Neuronal stem cell (in vitro differentiated cells): ENCODE data around the gene SPSB1.

ENCODE experiments used
- DNase-seq: peaks from one replicate; pipeline ENCODE4 v3.0.0-alpha.2; 2013; ENCODE audit warnings: low spot score
- H2AFZ ChIP-seq: one replicate; pipeline ENCODE4 v1.6.1; 2013; ENCODE audit warnings: mild to moderate bottlenecking, low read length, inconsistent platforms
- H2AK5ac ChIP-seq: 2 replicates; pipeline ENCODE4 v1.6.1; 2013; ENCODE audit warnings: low read depth, mild to moderate bottlenecking, inconsistent platforms, low read length, moderate library complexity, mixed read lengths
- H2BK120ac ChIP-seq: 2 replicates; pipeline ENCODE4 v1.6.1; 2013; ENCODE audit warnings: low read depth, mild to moderate bottlenecking, inconsistent platforms, low read length, moderate library complexity, mixed read lengths
- H2BK12ac ChIP-seq: one replicate; pipeline ENCODE4 v1.6.1; 2013; ENCODE audit warnings: low read length, inconsistent platforms
- H2BK15ac ChIP-seq: 2 replicates; pipeline ENCODE4 v1.6.1; 2013; ENCODE audit warnings: mild to moderate bottlenecking, low read length, inconsistent platforms, mixed read lengths
- H2BK5ac ChIP-seq: one replicate; pipeline ENCODE4 v1.6.1; 2013; ENCODE audit warnings: inconsistent platforms, mild to moderate bottlenecking, low read length, moderate library complexity
- H3K14ac ChIP-seq: one replicate; pipeline ENCODE4 v1.6.1; 2013; ENCODE audit warnings: low read length, inconsistent platforms
- H3K18ac ChIP-seq: 2 replicates; pipeline ENCODE4 v1.6.1; 2013; ENCODE audit warnings: low read length, inconsistent platforms
- H3K23ac ChIP-seq: 2 replicates; pipeline ENCODE4 v1.6.1; 2013; ENCODE audit warnings: low read depth, mild to moderate bottlenecking, mixed read lengths, low read length, inconsistent platforms; ENCODE audit not compliant: poor library complexity
- H3K27ac ChIP-seq: replicated peaks from 3 replicates; pipeline ENCODE4 v1.5.1; 2013; ENCODE audit warnings: low read length, inconsistent platforms
- H3K27me3 ChIP-seq, 3 experiments: 2 replicates each; pipeline ENCODE4 v1.6.1; 2013; ENCODE audit warnings: low read length in 3 of 3, mild to moderate bottlenecking in 2 of 3, inconsistent platforms in 1 of 3, low read depth in 1 of 3, mixed read lengths in 1 of 3, moderate library complexity in 1 of 3; ENCODE audit not compliant: control insufficient read depth in 3 of 3, insufficient read depth in 3 of 3
- H3K36me3 ChIP-seq, 2 donors: replicated peaks in 1 of 2; 2 replicates each; pipeline ENCODE4 v1.6.1; 2013; ENCODE audit warnings: low read length in 2 of 2; ENCODE audit not compliant: control insufficient read depth in 2 of 2, insufficient read depth in 2 of 2
- H3K4ac ChIP-seq: 2 replicates; pipeline ENCODE4 v1.6.1; 2013; ENCODE audit warnings: inconsistent platforms, mild to moderate bottlenecking, low read length, moderate library complexity
- H3K4me1 ChIP-seq, 2 donors: 1 replicate in 1 of 2; 2 replicates in 1 of 2; pipeline ENCODE4 v1.6.1; 2013; ENCODE audit warnings: low read length in 2 of 2, low read depth in 1 of 2; ENCODE audit not compliant: control insufficient read depth in 2 of 2, insufficient read depth in 1 of 2
- H3K4me2 ChIP-seq: one replicate; pipeline ENCODE4 v1.6.1; 2013; ENCODE audit warnings: mild to moderate bottlenecking, low read length, inconsistent platforms; ENCODE audit not compliant: insufficient read depth, poor library complexity, severe bottlenecking
- H3K4me3 ChIP-seq, 2 donors: 2 replicates each; pipeline ENCODE4 v1.5.1; 2013; ENCODE audit warnings: low read length in 2 of 2, mild to moderate bottlenecking in 2 of 2, inconsistent platforms in 1 of 2, moderate library complexity in 1 of 2
- H3K79me1 ChIP-seq: one replicate; pipeline ENCODE4 v1.6.1; 2013; ENCODE audit warnings: low read depth, mild to moderate bottlenecking, inconsistent platforms, low read length, moderate library complexity
- H3K9ac ChIP-seq: one replicate; pipeline ENCODE4 v1.6.1; 2013; ENCODE audit warnings: mild to moderate bottlenecking, low read depth, low read length, inconsistent platforms; ENCODE audit not compliant: poor library complexity
- H3K9me3 ChIP-seq, 2 donors: replicated peaks in 1 of 2; 2 replicates each; pipeline versions ENCODE3 to v1.6.1; 2013; ENCODE audit warnings: low read length in 2 of 2, mild to moderate bottlenecking in 2 of 2, inconsistent platforms in 1 of 2, low read depth in 1 of 2, mixed read lengths in 1 of 2, moderate library complexity in 1 of 2; ENCODE audit not compliant: control insufficient read depth in 2 of 2, insufficient read depth in 1 of 2
- H4K8ac ChIP-seq: one replicate; pipeline ENCODE4 v1.6.1; 2013; ENCODE audit warnings: low read depth, mild to moderate bottlenecking, inconsistent platforms, low read length, moderate library complexity
- H4K91ac ChIP-seq: one replicate; pipeline ENCODE4 v1.6.1; 2013; ENCODE audit warnings: low read length, low read depth, mild to moderate bottlenecking, inconsistent platforms; ENCODE audit not compliant: poor library complexity
- WGBS, 2 donors: extraction: QIAGEN DNeasy Blood & Tissue Kit; methylation state at CpG; one replicate each; pipeline ENCODE4 v1.1.7; 2013; ENCODE audit warnings: missing lambda C conversion rate in 2 of 2, mixed read lengths in 1 of 2; ENCODE audit not compliant: insufficient read length in 2 of 2, insufficient replicate concordance in 1 of 2; ENCODE audit errors: extremely low coverage in 2 of 2; 5-methylcytosine and 5-hydroxymethylcytosine counted together

The SPSB1 gene

DNA sequence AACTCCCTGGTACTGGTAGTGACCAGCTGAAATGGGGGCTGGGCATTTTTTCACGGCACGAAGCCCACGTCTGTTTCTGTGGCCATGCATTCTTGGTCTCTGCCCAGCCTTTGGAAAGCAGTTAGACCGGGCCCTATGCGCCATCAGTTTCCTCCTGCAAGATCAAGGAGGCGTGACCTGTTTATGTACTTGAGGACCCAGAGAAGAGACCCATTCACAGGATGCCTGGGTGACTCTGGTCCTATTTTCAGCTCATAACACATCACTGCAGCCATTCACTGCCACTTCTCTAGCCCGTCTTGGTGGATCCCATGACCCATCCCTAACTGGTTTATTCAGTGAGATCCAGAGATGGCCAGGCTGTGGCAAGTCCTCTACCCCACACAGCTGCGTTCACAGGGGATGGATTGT, 70.4 kb downstream of the SPSB1 start:
- H3K14ac ChIP-seq = no peak overlapping the region
- H2AFZ ChIP-seq = no peak overlapping the region
- H3K9me3 ChIP-seq = no peaks in the 10 kb centered on the region
- no peak overlapping the region for H3K4me3 ChIP-seq
- H4K8ac ChIP-seq = no peak overlapping the region
- no peak overlapping the region for H2AK5ac ChIP-seq
- H2BK120ac ChIP-seq = no peak overlapping the region
- peaks cover 0 to 2% of the 10 kb centered on the region in 2 donors for H3K36me3 ChIP-seq
- no peak overlapping the region for H3K18ac ChIP-seq
- no peak overlapping the region for H3K4ac ChIP-seq
- H3K27ac ChIP-seq = no peak overlapping the region
- peaks cover 0 to 17% (median 0%) of the 10 kb centered on the region in 3 experiments for H3K27me3 ChIP-seq
- H2BK12ac ChIP-seq = no peak overlapping the region
- H3K79me1 ChIP-seq = no peaks in the 10 kb centered on the region
- H2BK5ac ChIP-seq = no peak overlapping the region
- H3K23ac ChIP-seq = no peak overlapping the region
- H3K4me1 ChIP-seq = no peaks in the 10 kb centered on the region
- no peak overlapping the region for H2BK15ac ChIP-seq
- no peak overlapping the region for H4K91ac ChIP-seq
- no peak overlapping the region for H3K4me2 ChIP-seq
- no peak for DNase-seq
- no CpG with 5 or more reads among the region's 8 CpGs for WGBS, 2 donors
- H3K9ac ChIP-seq = no peak overlapping the region

DNA sequence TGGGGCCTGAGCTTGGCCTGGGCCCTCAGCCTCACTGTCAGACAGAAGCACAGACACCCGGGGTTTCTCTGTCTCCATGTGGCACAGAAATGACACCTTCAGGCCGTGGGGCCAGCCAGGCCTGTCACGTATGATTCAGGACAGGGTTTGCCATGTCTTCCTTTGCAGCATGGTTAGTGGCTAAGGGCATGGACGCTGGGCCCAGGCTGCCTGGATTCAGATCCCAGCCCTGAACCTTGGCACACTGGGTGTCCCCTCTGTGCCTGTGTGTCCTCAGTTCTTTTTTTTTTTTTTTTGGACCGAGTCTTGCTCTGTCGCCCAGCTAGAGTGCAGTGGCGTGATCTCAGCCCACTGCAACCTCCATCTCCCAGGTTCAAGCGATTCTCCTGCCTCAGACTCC, 73.6 kb downstream of the SPSB1 start:
- no peak overlapping the region for H3K4ac ChIP-seq
- H3K4me3 ChIP-seq = no peak overlapping the region
- no peaks in the 10 kb centered on the region for H3K36me3 ChIP-seq
- no peaks in the 10 kb centered on the region for H3K79me1 ChIP-seq
- H3K27me3 ChIP-seq = peaks cover 0 to 28% (median 0%) of the 10 kb centered on the region in 3 experiments
- no peak overlapping the region for H2AFZ ChIP-seq
- H2AK5ac ChIP-seq = peak overlapping the region; percentile 40
- H3K23ac ChIP-seq = no peak overlapping the region
- H3K9ac ChIP-seq = no peak overlapping the region
- H2BK15ac ChIP-seq = no peak overlapping the region
- no peak overlapping the region for H3K4me2 ChIP-seq
- H3K27ac ChIP-seq = no peak overlapping the region
- H3K9me3 ChIP-seq = no peaks in the 10 kb centered on the region
- H2BK12ac ChIP-seq = no peak overlapping the region
- peak overlapping the region; percentile 3 for H3K18ac ChIP-seq
- H2BK120ac ChIP-seq = no peak overlapping the region
- H2BK5ac ChIP-seq = no peak overlapping the region
- H3K14ac ChIP-seq = no peak overlapping the region
- H4K91ac ChIP-seq = no peak overlapping the region
- H4K8ac ChIP-seq = no peak overlapping the region
- DNase-seq = no peak
- no CpG with 5 or more reads among the region's 8 CpGs for WGBS, 2 donors
- H3K4me1 ChIP-seq = peaks cover 0 to 1% of the 10 kb centered on the region in 2 donors

DNA sequence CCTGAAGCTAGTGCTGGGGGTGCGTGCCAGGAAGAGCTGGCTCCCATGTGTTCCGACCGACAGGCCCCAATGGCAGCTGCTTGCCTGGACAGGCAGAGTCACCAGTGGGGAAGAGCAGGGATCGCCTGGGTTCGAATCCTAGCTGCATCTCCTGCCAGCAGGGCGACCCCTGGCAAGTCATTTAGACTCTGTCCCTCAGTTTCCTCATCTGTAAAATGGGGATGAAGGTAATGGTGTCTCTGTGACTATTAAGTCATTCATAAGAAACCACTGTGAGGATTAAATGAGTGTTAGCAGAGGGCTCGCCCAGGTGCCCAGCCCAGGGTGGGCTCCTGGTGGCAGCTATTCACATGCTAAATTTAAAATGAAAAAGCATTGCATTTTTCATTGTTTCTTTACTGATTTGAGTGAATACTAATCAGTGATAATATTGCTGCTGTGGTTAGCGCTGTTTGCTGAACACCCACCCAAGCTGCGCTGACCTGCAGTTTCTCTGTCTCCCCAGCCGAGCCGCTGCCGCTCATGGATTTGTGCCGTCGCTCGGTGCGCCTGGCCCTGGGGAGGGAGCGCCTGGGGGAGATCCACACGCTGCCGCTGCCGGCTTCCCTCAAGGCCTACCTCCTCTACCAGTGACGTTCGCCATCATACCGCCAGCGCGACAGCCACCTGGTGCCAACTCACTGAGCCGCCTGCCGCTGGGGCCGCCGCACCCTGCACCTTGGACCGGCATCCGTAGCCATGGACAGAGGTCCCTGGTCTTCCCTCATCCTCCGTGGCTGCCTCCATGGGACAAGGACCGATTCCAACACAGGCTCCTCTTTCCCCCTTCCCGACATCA, 74.5 kb downstream of the SPSB1 start:
- no CpG with 5 or more reads among the region's 34 CpGs for WGBS, 2 donors
- H3K79me1 ChIP-seq = no peaks in the 10 kb centered on the region
- no peak overlapping the region for H2AFZ ChIP-seq
- H3K36me3 ChIP-seq = no peaks in the 10 kb centered on the region
- H3K4me1 ChIP-seq = peaks cover 0 to 7% of the 10 kb centered on the region in 2 donors
- no peak for DNase-seq
- H3K27me3 ChIP-seq = peaks cover 0 to 32% (median 0%) of the 10 kb centered on the region in 3 experiments
- H2BK12ac ChIP-seq = no peak overlapping the region
- no peak overlapping the region for H3K4ac ChIP-seq
- H2AK5ac ChIP-seq = no peak overlapping the region
- no peak overlapping the region for H3K9ac ChIP-seq
- H2BK120ac ChIP-seq = no peak overlapping the region
- no peak overlapping the region for H4K91ac ChIP-seq
- peak overlapping the region in 1 of 2 donors; percentile 48 for H3K4me3 ChIP-seq
- peak overlapping the region; percentile 90 for H3K18ac ChIP-seq
- no peaks in the 10 kb centered on the region for H3K9me3 ChIP-seq
- H2BK5ac ChIP-seq = no peak overlapping the region
- no peak overlapping the region for H3K14ac ChIP-seq
- no peak overlapping the region for H2BK15ac ChIP-seq
- H3K27ac ChIP-seq = no peak overlapping the region
- H3K4me2 ChIP-seq = no peak overlapping the region
- peak overlapping the region; percentile 22 for H3K23ac ChIP-seq
- no peak overlapping the region for H4K8ac ChIP-seq

DNA sequence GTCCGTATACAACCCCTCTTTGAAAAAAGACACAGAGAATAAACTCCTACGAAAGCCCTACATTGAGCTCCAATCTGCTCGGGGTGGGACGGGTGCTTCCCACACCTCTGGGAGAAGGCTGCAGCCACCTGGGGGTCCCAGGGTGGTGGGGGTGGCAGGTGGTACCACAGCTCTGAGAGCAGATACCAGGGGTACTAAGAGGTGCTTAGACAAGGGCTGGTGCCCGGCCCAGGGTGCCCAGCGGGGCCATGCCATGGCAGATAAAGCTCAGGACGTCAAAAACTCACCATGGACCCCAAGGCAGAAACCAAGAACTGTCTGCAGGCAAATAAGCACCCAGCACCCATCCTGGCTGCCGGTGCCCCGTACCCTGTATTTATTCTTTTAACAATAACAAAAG, 75.1 kb downstream of the SPSB1 start:
- no CpG with 5 or more reads among the region's 9 CpGs for WGBS, 2 donors
- Histone ChIP-seq H2BK5ac (no peak overlapping the region), H3K27me3 (peaks cover 0 to 34% (median 0%) of the 10 kb centered on the region in 3 experiments), H2BK12ac (no peak overlapping the region), H3K9ac (no peak overlapping the region), H4K8ac (no peak overlapping the region), H4K91ac (no peak overlapping the region), H3K4ac (no peak overlapping the region), H2BK15ac (no peak overlapping the region), H3K4me1 (peaks cover 0 to 7% of the 10 kb centered on the region in 2 donors), H2AFZ (no peak overlapping the region), H3K4me3 (no peak overlapping the region), H3K36me3 (no peaks in the 10 kb centered on the region), H2BK120ac (no peak overlapping the region), H3K79me1 (no peaks in the 10 kb centered on the region), H3K9me3 (no peaks in the 10 kb centered on the region), H3K18ac (no peak overlapping the region), H3K23ac (peak overlapping the region; percentile 22), H3K27ac (no peak overlapping the region), H3K4me2 (no peak overlapping the region), H3K14ac (no peak overlapping the region), H2AK5ac (no peak overlapping the region)
- no peak for DNase-seq
